Activated naive CD4-positive, alpha-beta T cell treated with Interleukin-2 at 50 U/mL for 16 hours (primary cell): ENCODE measurements around the gene CRB3.
A peak's percentile ranks its signal among the peaks of the same experiment; 100 is the strongest.
"Not testable (repeated sequence)": the region's sequence is repeated elsewhere in the genome, so short reads cannot be mapped to it uniquely, and the experiment has no call there.

ENCODE experiments used
- DNase-seq: peaks from one replicate; pipeline ENCODE4 v3.0.0-alpha.2; 2020

The CRB3 gene

GRCh38 chr19:6498294-6499036, 34.4 kb downstream of the CRB3 start:
- DNase-seq = no peak

DNA sequence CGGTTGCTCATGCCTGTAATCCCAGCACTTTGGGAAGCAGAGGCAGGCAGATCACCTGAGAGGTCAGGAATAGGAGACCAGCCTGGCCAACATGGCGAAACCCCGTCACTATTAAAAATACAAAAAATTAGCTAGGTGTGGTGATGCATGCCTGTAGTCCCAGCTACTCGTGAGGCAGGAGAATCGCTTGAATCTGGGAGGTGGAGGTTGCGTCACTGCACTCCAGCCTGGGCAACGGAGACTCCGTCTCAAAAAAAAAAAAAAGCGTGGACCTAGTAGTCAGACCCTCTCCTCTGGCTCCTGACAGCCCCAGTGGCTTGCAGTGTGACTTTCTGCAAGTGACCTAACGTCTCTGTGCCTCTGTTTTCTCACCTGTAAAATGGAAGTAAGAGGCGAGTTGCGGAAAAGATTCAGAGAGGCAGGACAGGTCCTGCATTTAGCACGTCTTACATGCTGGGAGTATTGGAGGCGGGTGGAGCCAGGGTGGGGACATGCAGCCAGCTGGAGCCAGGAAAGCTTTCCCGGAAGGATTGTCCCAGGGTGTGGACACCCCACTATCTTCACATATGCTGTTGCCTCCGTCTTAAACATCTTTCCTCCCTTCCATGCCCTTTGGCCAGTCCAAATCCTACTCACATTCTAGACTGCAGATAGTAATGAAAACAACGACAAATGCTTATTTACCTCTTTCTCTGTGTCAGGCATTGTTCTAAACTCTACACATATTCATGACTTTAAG, 35.1 kb downstream of the CRB3 start:
- no peak for DNase-seq

DNA sequence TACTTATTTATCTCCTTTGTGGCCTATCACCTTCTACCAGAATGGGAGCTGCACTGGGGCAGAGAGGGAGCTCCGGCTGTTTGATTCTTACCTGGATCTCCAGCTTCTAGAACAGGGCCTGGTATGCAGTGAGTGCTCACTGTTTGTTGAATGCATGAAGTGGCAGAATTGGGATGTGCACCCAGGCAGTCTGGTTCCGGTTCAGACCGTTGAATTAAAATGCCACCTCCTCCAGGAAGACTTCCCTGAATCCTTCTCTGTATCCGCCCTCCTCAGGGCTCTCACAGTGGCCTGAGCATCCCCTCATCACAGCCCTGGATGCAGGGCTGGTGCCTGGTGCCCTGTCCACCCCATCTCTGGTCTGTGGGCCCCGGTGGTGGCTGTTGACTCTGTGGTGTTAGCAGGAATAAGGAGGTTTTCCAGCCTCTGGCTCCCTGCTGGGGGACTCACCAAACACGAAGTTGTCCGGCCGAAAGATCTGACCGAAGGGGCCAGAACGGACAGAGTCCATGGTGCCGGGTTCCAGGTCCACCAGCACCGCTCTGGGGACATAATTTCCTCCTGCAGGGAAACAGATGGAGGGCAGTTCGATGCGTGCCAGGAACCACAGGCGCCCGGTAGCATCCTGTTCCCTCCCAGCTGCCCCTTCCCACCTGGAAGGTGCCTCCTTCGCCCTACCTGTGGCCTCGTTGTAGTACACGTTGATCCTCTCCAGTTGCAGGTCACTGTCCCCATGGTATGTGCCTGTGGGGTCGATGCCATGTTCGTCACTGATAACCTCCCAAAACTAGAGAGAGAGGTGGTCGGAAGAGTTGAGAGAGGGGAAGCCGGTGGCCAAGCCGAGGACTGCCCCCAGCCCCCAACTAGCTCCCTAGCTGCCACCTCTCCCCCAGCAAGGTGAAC, 37.0 kb downstream of the CRB3 start:
- DNase-seq = no peak

- peak; percentile 46 for DNase-seq
Observed at GRCh38 chr19:6501740-6502648, 37.9 kb downstream of the CRB3 start, which contains the start of gene TUBB4A. TSS of gene TUBB4A (minus strand) at chr19:6502309. CDS start at chr19:6502212, 97 bp downstream.

- no peak for DNase-seq
Observed at GRCh38 chr19:6503407-6504201, 39.5 kb downstream of the CRB3 start.

GRCh38 chr19:6508028-6508771, 44.1 kb downstream of the CRB3 start:
- not testable (repeated sequence) for DNase-seq

GRCh38 chr19:6509118-6509971, 45.3 kb downstream of the CRB3 start:
- no peak for DNase-seq

GRCh38 chr19:6510618-6511017, 46.5 kb downstream of the CRB3 start:
- DNase-seq = no peak

- no peak for DNase-seq
Observed at GRCh38 chr19:6514089-6514488, 50.0 kb downstream of the CRB3 start.

- no peak for DNase-seq
Observed at GRCh38 chr19:6514926-6515544, 51.0 kb downstream of the CRB3 start.

- peak; percentile 58 for DNase-seq
Observed at GRCh38 chr19:6516018-6516658, 52.1 kb downstream of the CRB3 start.
